Osteocyte (in vitro differentiated cells): ENCODE results near the gene IL16. TPM values are rescaled to one million over a fixed set of nuclear protein-coding genes. Genes with fewer than 3 reads are reported as not detected.
A peak's percentile ranks its signal among the peaks of the same experiment; 100 is the strongest.

Source experiments
- DNase-seq: peaks from one replicate; pipeline ENCODE4 v3.0.0; 2021; ENCODE audit warnings: mixed read lengths; ENCODE audit not compliant: unreplicated experiment; ENCODE audit errors: extremely low spot score
- H3K27ac Mint-ChIP-seq: one replicate; pipeline ENCODE4 v1.8.0; 2021; ENCODE audit warnings: mild to moderate bottlenecking, mixed read lengths; ENCODE audit not compliant: unreplicated experiment
- H3K27me3 Mint-ChIP-seq: one replicate; pipeline ENCODE4 v1.8.0; 2021; ENCODE audit warnings: mixed read lengths; ENCODE audit not compliant: unreplicated experiment
- H3K36me3 Mint-ChIP-seq: one replicate; pipeline ENCODE4 v1.8.0; 2021; ENCODE audit warnings: mixed read lengths; ENCODE audit not compliant: unreplicated experiment
- H3K4me1 Mint-ChIP-seq: one replicate; pipeline ENCODE4 v1.8.0; 2021; ENCODE audit warnings: mixed read lengths; ENCODE audit not compliant: unreplicated experiment
- H3K4me3 Mint-ChIP-seq: one replicate; pipeline ENCODE4 v1.8.0; 2021; ENCODE audit warnings: mild to moderate bottlenecking, moderate library complexity, mixed read lengths; ENCODE audit not compliant: unreplicated experiment
- H3K9me3 Mint-ChIP-seq: one replicate; pipeline ENCODE4 v1.8.0; 2021; ENCODE audit warnings: mixed read lengths; ENCODE audit not compliant: unreplicated experiment
- total RNA-seq: library from RNA; stranded (reverse); gene quantifications from 2 replicates; pipeline ENCODE4 v1.2.1, GENCODE V29; 2021
- TF ChIP-seq, protein P1 (sequence below): fragments of 200-600 bp; sonication (generic); IDR thresholded peaks from 2 replicates; pipeline ENCODE4 v1.5.0; 2021; ENCODE audit warnings: antibody characterized with exemption, mild to moderate bottlenecking, moderate library complexity

Gene IL16
- total RNA-seq, 1 donor from 2014 or later, result not detected

DNA sequence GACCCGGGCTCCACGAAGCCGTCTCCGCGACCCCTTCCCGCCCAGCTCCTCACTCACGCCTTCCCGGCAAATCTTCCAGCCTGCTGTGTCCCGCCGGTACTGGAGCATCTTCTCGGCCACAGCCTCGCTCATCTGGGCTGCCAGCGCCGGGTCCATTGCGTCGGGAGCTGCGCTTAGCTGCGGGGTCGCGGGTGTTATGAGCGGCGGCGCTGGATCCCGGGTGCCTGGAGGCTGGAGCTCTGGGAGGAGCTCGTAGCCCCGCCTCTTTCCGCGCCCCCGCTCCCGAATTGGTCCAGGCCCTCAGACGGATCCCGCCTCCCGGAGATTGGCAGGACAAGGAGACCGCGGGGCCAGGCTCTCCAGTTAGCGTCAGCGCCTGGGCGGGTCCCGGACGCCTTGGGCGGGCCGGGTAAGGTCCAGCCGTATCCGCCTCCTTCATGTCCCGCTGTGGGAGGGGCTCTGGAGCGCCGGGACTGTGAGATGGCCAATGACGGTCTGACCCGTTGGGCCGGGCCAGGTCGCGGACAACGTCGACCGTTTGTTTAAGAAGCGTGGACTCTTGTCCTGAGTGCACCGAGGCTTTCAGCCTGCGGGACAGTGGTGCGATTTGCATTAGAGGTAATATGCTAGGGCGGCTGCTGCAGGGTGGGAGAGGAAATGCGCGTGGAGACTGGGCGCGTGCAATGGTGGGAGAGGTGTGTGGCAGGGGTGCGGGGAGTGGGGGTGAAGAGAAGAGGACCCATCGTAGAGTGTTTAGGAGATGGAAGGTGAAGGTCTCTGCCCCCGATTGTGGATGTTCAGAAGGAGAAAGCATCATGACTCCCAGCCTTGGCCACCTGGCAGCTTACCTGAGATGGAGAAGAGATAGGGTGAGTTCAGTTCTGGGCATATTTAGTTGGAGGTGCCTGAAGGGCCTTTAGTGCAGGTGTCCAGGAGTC, 127.5 kb downstream of the IL16 start, which contains the start of gene STARD5:
TSS of gene STARD5 (minus strand) at position 198 of the 938 bp plus-strand sequence. CDS start at position 156, 42 bp downstream.
- H3K4me1 Mint-ChIP-seq, result peaks cover 21% of the 10 kb centered on the region

DNA sequence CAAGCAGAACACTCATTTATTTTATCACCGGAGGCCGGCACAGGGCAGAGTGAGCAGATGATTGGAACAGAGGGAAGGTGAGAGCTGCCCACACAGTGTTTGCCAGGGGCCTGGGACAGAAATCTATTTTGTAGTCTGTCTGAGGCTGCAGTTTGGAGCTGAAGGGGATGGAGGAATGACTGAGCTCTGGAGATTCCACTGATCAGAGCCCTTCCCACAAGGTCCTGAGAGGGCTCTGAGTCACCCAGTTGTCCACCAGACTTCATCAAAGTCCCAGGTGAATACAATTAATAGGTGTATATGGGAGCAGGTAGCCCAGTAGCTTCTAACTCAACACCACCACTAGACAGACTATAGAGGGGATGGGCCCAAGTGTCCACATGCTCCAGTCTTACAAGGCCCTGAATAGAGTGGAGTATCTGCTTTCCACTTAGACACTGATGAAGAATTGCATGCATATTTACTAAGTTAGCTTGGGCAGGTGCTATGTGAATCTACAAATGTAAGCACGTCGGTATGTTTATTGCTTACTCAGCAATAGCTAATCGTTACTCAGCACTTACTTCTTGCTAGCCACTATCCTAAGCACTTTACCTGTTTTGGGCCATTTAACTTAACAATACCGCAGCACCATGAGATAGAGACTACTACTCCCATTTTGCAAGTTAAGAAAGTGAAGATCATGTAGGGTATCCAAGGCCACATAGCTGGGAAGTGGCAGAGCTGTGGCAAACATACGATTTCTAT, 130.0 kb downstream of the IL16 start:
- H3K4me3 Mint-ChIP-seq, result no peak overlapping the region
- H3K27ac Mint-ChIP-seq, result no peak overlapping the region
- TF ChIP-seq, protein P1, sequence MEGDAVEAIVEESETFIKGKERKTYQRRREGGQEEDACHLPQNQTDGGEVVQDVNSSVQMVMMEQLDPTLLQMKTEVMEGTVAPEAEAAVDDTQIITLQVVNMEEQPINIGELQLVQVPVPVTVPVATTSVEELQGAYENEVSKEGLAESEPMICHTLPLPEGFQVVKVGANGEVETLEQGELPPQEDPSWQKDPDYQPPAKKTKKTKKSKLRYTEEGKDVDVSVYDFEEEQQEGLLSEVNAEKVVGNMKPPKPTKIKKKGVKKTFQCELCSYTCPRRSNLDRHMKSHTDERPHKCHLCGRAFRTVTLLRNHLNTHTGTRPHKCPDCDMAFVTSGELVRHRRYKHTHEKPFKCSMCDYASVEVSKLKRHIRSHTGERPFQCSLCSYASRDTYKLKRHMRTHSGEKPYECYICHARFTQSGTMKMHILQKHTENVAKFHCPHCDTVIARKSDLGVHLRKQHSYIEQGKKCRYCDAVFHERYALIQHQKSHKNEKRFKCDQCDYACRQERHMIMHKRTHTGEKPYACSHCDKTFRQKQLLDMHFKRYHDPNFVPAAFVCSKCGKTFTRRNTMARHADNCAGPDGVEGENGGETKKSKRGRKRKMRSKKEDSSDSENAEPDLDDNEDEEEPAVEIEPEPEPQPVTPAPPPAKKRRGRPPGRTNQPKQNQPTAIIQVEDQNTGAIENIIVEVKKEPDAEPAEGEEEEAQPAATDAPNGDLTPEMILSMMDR, result no peak
- H3K9me3 Mint-ChIP-seq, result no peaks in the 10 kb centered on the region
- H3K4me1 Mint-ChIP-seq, result peaks cover 21% of the 10 kb centered on the region
- H3K36me3 Mint-ChIP-seq, result no peaks in the 10 kb centered on the region
- H3K27me3 Mint-ChIP-seq, result peaks cover 9% of the 10 kb centered on the region
- DNase-seq, result no peak

More for the DNA sequence above, 127.5 kb downstream of the IL16 start, which contains the start of gene STARD5:
- TF ChIP-seq, protein P1, result no peak
- H3K4me3 Mint-ChIP-seq, result peak within 1 kb of the TSS; percentile 81
- H3K27me3 Mint-ChIP-seq, result peaks cover 6% of the 10 kb centered on the region
- peak; percentile 98 for DNase-seq
- peak within 1 kb of the TSS; percentile 54 for H3K27ac Mint-ChIP-seq
- H3K36me3 Mint-ChIP-seq, result no peaks in the 10 kb centered on the region
- H3K9me3 Mint-ChIP-seq, result no peaks in the 10 kb centered on the region

DNA sequence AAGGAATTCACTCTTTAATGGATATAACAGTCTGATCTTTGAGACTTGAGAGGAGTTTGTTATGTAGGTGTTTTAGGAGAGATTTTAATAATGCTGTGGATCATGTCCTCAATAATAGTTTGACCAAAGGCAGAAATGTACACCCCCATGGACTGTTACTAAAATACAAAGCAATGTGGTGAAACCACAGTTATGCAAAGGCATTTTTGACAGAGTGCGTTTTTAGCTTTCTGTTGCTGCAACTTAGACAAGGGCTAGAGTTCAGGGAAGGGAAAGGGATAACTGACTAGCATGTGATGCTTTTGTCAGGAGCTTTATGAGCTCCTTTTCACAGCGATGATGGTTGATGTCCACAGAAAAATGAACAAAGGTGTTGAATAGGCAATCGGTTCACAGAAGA, 130.8 kb downstream of the IL16 start:
- TF ChIP-seq, protein P1, result no peak
- DNase-seq, result no peak
- H3K4me1 Mint-ChIP-seq, result peaks cover 21% of the 10 kb centered on the region
- peak overlapping the region; percentile 42 for H3K27ac Mint-ChIP-seq
- H3K4me3 Mint-ChIP-seq, result no peak overlapping the region
- no peaks in the 10 kb centered on the region for H3K9me3 Mint-ChIP-seq
- peaks cover 11% of the 10 kb centered on the region for H3K27me3 Mint-ChIP-seq
- H3K36me3 Mint-ChIP-seq, result no peaks in the 10 kb centered on the region

DNA sequence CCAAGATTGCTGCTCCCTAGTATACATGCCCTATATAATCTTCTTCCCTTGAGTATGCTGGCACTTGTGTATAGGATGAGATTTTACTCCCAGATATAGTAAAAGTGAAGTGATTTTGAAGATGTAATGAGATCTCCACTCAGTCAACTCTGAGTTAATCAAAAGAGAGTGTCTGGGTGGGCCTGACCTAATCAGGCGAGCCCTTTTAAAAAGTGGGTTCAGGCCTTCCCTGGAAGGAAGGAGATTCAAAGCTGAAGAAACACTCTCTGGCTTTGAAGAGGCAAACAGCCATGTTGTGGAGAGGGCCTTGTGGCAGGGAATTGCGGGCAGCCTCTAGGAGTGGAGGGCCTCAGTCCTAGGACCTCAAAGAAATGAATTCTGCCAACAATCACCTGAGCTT, 132.8 kb downstream of the IL16 start:
- Mint-ChIP-seq H3K4me1 (peaks cover 14% of the 10 kb centered on the region), H3K27me3 (peaks cover 9% of the 10 kb centered on the region)

More for the DNA sequence above, 132.8 kb downstream of the IL16 start:
- TF ChIP-seq, protein P1, result no peak
- Mint-ChIP-seq H3K9me3 (no peaks in the 10 kb centered on the region), H3K36me3 (no peaks in the 10 kb centered on the region), H3K27ac (no peak overlapping the region), H3K4me3 (no peak overlapping the region)
- DNase-seq, result no peak
